GM12891 (cell line): ENCODE data around the gene KCNQ2.

Experiments
- PAX5 ChIP-seq: IDR thresholded peaks from 2 replicates; pipeline ENCODE4 v1.6.1; 2011; ENCODE audit warnings: low read length, moderate library complexity, mild to moderate bottlenecking; ENCODE audit not compliant: insufficient read depth, severe bottlenecking
- POLR2A ChIP-seq: IDR thresholded peaks from 2 replicates; pipeline ENCODE4 v1.6.1; 2011; ENCODE audit warnings: low read depth, low read length, control low read depth
- POLR2AphosphoS5 ChIP-seq: IDR thresholded peaks from 2 replicates; pipeline ENCODE4 v1.6.1; 2011; ENCODE audit warnings: low read depth, low read length, control low read depth
- SPI1 ChIP-seq: IDR thresholded peaks from 2 replicates; pipeline ENCODE4 v1.6.1; 2011; ENCODE audit warnings: low read depth, low read length, control low read depth
- TAF1 ChIP-seq: IDR thresholded peaks from 2 replicates; pipeline ENCODE4 v1.6.1; 2011; ENCODE audit warnings: low read depth, low read length, control low read depth

GRCh38 chr20:63469019-63469712 is 3.3 kb downstream of the KCNQ2 start:
- TF ChIP-seq POLR2A (no peak), TAF1 (no peak), POLR2AphosphoS5 (no peak), SPI1 (no peak), PAX5 (no peak)
